Stimulated activated CD4-positive, alpha-beta T cell treated with anti-CD3 and anti-CD28 coated beads, TNF-alpha, amount 100 ng/mL, for 4 hours (primary cell): Measurements from ENCODE around the gene LSAMP.

Experiments used
- DNase-seq, 3 experiments: peaks; one replicate each; pipeline ENCODE4 v3.0.0-alpha.2; 2020; ENCODE audit warnings: low read depth in 3 of 3

Gene LSAMP

GRCh38 chr3:116445311-116445841, at the start of gene LSAMP:
Gene LSAMP (minus strand): TSS chr3:116445487.
- no peak for DNase-seq

- no peak for DNase-seq
Observed at GRCh38 chr3:116492379-116492778, 47.1 kb upstream of the LSAMP start.

- DNase-seq, result no peak
Observed at GRCh38 chr3:116483135-116483534, 37.8 kb upstream of the LSAMP start.

GRCh38 chr3:116476691-116477090, 31.4 kb upstream of the LSAMP start:
- no peak for DNase-seq

GRCh38 chr3:116474801-116475200, 29.5 kb upstream of the LSAMP start:
- DNase-seq, result no peak

GRCh38 chr3:116474032-116474780, 28.9 kb upstream of the LSAMP start:
- DNase-seq, result no peak

- no peak for DNase-seq
Observed at GRCh38 chr3:116473602-116474001, 28.3 kb upstream of the LSAMP start.

- no peak for DNase-seq
Observed at GRCh38 chr3:116470605-116471197, 25.4 kb upstream of the LSAMP start.

GRCh38 chr3:116469546-116469945, 24.3 kb upstream of the LSAMP start:
- DNase-seq, result no peak

- DNase-seq, result no peak
Observed at GRCh38 chr3:116464276-116464798, 19.1 kb upstream of the LSAMP start.

- DNase-seq, result no peak
Observed at GRCh38 chr3:116453666-116454346, 8.5 kb upstream of the LSAMP start.

- no peak for DNase-seq
Observed at GRCh38 chr3:116449546-116450350, 4.5 kb upstream of the LSAMP start.

GRCh38 chr3:116445990-116446389, 703 bp upstream of the LSAMP start:
- DNase-seq, result no peak

- no peak for DNase-seq
Observed at GRCh38 chr3:116444819-116445310, 422 bp downstream of the LSAMP start.

GRCh38 chr3:116444115-116444747, 1.1 kb downstream of the LSAMP start:
- no peak for DNase-seq

GRCh38 chr3:116443191-116443661, 2.1 kb downstream of the LSAMP start:
- no peak for DNase-seq

- DNase-seq, result no peak
Observed at GRCh38 chr3:116442331-116443021, 2.8 kb downstream of the LSAMP start.

- DNase-seq, result no peak
Observed at GRCh38 chr3:116441652-116442051, 3.6 kb downstream of the LSAMP start.

- DNase-seq, result no peak
Observed at GRCh38 chr3:116440196-116440595, 5.1 kb downstream of the LSAMP start.

GRCh38 chr3:116433552-116433951, 11.7 kb downstream of the LSAMP start:
- DNase-seq, result no peak
